ENCODE results near the gene ZC3H6.

ZC3H6 gene

GRCh38 chr2:112256654-112257053 is 18.7 kb upstream of the ZC3H6 start (continued):
- TF ChIP-seq TSHZ2 (CRISPR knock-in tag; IDR thresholded peaks at IDR 0.05): no peak

- no peak for TF ChIP-seq ZFP30 (CRISPR knock-in tag; IDR thresholded peaks at IDR 0.05)
- no peak for TF ChIP-seq OSR1 (CRISPR knock-in tag; IDR thresholded peaks at IDR 0.05)
- TF ChIP-seq ZC3H10 (CRISPR knock-in tag; IDR thresholded peaks at IDR 0.05): no peak
- no peak for TF ChIP-seq TCF4 (CRISPR knock-in tag; IDR thresholded peaks at IDR 0.05; ENCODE audit: borderline replicate concordance)
- TF ChIP-seq ZFP3 (CRISPR knock-in tag; IDR thresholded peaks at IDR 0.05): no peak
- no peak for TF ChIP-seq ZNF565 (CRISPR knock-in tag; conservative IDR thresholded peaks at IDR 0.05; ENCODE audit: low read depth)
- TF ChIP-seq ZNF70 (CRISPR knock-in tag; IDR thresholded peaks at IDR 0.05): no peak
- TF ChIP-seq TOX (CRISPR knock-in tag; IDR thresholded peaks at IDR 0.05; ENCODE audit: borderline replicate concordance): no peak
- TF ChIP-seq PPARA (CRISPR knock-in tag; IDR thresholded peaks at IDR 0.05; ENCODE audit: borderline replicate concordance): no peak
- TF ChIP-seq PATZ1 (CRISPR knock-in tag; IDR thresholded peaks at IDR 0.05; ENCODE audit: borderline replicate concordance): no peak
- no peak for TF ChIP-seq ESRRG (CRISPR knock-in tag; IDR thresholded peaks at IDR 0.05)
- TF ChIP-seq ZNF8 (CRISPR knock-in tag; IDR thresholded peaks at IDR 0.05): no peak
- no peak for ATAC-seq
Observed at GRCh38 chr2:112257575-112257974, 17.8 kb upstream of the ZC3H6 start.

- TF ChIP-seq ZNF70 (CRISPR knock-in tag; IDR thresholded peaks at IDR 0.05) (no peak), SNAI2 (CRISPR knock-in tag; IDR thresholded peaks at IDR 0.05) (no peak), ZFP3 (CRISPR knock-in tag; IDR thresholded peaks at IDR 0.05) (no peak), OSR1 (CRISPR knock-in tag; IDR thresholded peaks at IDR 0.05) (no peak)
- ATAC-seq: peak; percentile 78
Observed at GRCh38 chr2:112259509-112260294, 15.7 kb upstream of the ZC3H6 start.

GRCh38 chr2:112260295-112260625 is 15.1 kb upstream of the ZC3H6 start:
- ATAC-seq: no peak
- TF ChIP-seq GLIS3 (CRISPR knock-in tag; IDR thresholded peaks at IDR 0.05) (no peak), ZNF565 (CRISPR knock-in tag; conservative IDR thresholded peaks at IDR 0.05; ENCODE audit: low read depth) (no peak), ZFP3 (CRISPR knock-in tag; IDR thresholded peaks at IDR 0.05) (no peak), RARB (CRISPR knock-in tag; IDR thresholded peaks at IDR 0.05) (no peak), ESRRG (CRISPR knock-in tag; IDR thresholded peaks at IDR 0.05) (no peak), ZNF8 (CRISPR knock-in tag; IDR thresholded peaks at IDR 0.05) (no peak), SNAI2 (CRISPR knock-in tag; IDR thresholded peaks at IDR 0.05) (no peak), TCF4 (CRISPR knock-in tag; IDR thresholded peaks at IDR 0.05; ENCODE audit: borderline replicate concordance) (no peak), ZC3H10 (CRISPR knock-in tag; IDR thresholded peaks at IDR 0.05) (no peak), TSHZ2 (CRISPR knock-in tag; IDR thresholded peaks at IDR 0.05) (no peak), TOX (CRISPR knock-in tag; IDR thresholded peaks at IDR 0.05; ENCODE audit: borderline replicate concordance) (no peak), PPARA (CRISPR knock-in tag; IDR thresholded peaks at IDR 0.05; ENCODE audit: borderline replicate concordance) (no peak), POU6F1 (CRISPR knock-in tag; IDR thresholded peaks at IDR 0.05; ENCODE audit: borderline replicate concordance, low read depth) (no peak), BACH2 (CRISPR knock-in tag; IDR thresholded peaks at IDR 0.05; ENCODE audit: borderline replicate concordance) (no peak), ZNF70 (CRISPR knock-in tag; IDR thresholded peaks at IDR 0.05) (no peak)

Data from SK-N-SH treated with all-trans-retinoic acid at 6 μM for 48 hours (cell line).